Measurements from ENCODE around the gene TMEM81. TPM values are rescaled to one million over a fixed set of nuclear protein-coding genes. Genes with fewer than 3 reads are reported as not detected.

TMEM81 gene
- total RNA-seq, 1 experiment from 2014 or later: 4.3 TPM

- no TSS peak for BruUV-seq (replicated peaks)
- Histone ChIP-seq H3K9me3 (no peaks in the 10 kb centered on the region), H3K4me1 (peaks cover 6% of the 10 kb centered on the region; the same call in 1 of the 2 replicates), H3K27me3 (replicated peaks; ENCODE audit: control insufficient read depth, insufficient read depth, low read length) (no peaks in the 10 kb centered on the region), H3K36me3 (ENCODE audit: control insufficient read depth, insufficient read depth, low read length) (no peaks in the 10 kb centered on the region; the same call in 1 of the 2 replicates), H3K4me3 (ENCODE audit: low read depth, low read length) (no peak overlapping the region)
- ChIA-PET POLR2A (no interaction called here), CTCF (interaction anchor here (0.7 to 3.6 kb wide), 44 partner anchors 9 to 463 kb away, joined by 3 to 191 read pairs (median 6); partner anchors contain the start of genes RBBP5 and TMCC2)
- Mint-ChIP-seq H3K36me3 (ENCODE audit: insufficient read depth, unreplicated experiment) (no peaks in the 10 kb centered on the region), H3K27me3 (ENCODE audit: insufficient read depth, unreplicated experiment) (no peaks in the 10 kb centered on the region), H3K27ac (ENCODE audit: unreplicated experiment) (no peak overlapping the region), H3K9me3 (ENCODE audit: unreplicated experiment) (no peaks in the 10 kb centered on the region), H3K4me1 (ENCODE audit: low read depth, unreplicated experiment) (no peaks in the 10 kb centered on the region), H3K4me3 (ENCODE audit: unreplicated experiment) (no peak overlapping the region)
- DNase-seq: no peak
- intact Hi-C loops (cut with micrococcal nuclease; ENCODE audit: unreplicated experiment): loop anchor here (1.0 kb wide), 3 partner anchors 72 to 195 kb away; no protein-coding TSS in a partner anchor
- no peak for TF ChIP-seq CTCF (IDR thresholded peaks at IDR 0.05; ENCODE audit: insufficient read depth in 1 of 2, low read depth in 1 of 2, low read length in 1 of 2, severe bottlenecking in 1 of 2, unreplicated experiment in 1 of 2)
Observed at GRCh38 chr1:205061227-205061626, 23.0 kb downstream of the TMEM81 start.

GRCh38 chr1:205060746-205061145 is 23.5 kb downstream of the TMEM81 start:
- H3K4me1 ChIP-seq: peaks cover 6% of the 10 kb centered on the region; the same call in 1 of the 2 replicates
- intact Hi-C loops (cut with micrococcal nuclease; ENCODE audit: unreplicated experiment): loop anchor here (1.0 kb wide), 3 partner anchors 71 to 196 kb away; no protein-coding TSS in a partner anchor
- H3K27me3 ChIP-seq (replicated peaks; ENCODE audit: control insufficient read depth, insufficient read depth, low read length): no peaks in the 10 kb centered on the region
- TF ChIP-seq CTCF (IDR thresholded peaks at IDR 0.05; ENCODE audit: insufficient read depth in 1 of 2, low read depth in 1 of 2, low read length in 1 of 2, severe bottlenecking in 1 of 2, unreplicated experiment in 1 of 2): no peak
- no peaks in the 10 kb centered on the region; the same call in 1 of the 2 replicates for H3K36me3 ChIP-seq (ENCODE audit: control insufficient read depth, insufficient read depth, low read length)
- POLR2A ChIA-PET: no interaction called here
- Mint-ChIP-seq H3K36me3 (ENCODE audit: insufficient read depth, unreplicated experiment) (no peaks in the 10 kb centered on the region), H3K27ac (ENCODE audit: unreplicated experiment) (no peak overlapping the region), H3K4me1 (ENCODE audit: low read depth, unreplicated experiment) (no peaks in the 10 kb centered on the region), H3K9me3 (ENCODE audit: unreplicated experiment) (no peaks in the 10 kb centered on the region), H3K27me3 (ENCODE audit: insufficient read depth, unreplicated experiment) (peaks cover 2% of the 10 kb centered on the region), H3K4me3 (ENCODE audit: unreplicated experiment) (no peak overlapping the region)
- H3K4me3 ChIP-seq (ENCODE audit: low read depth, low read length): no peak overlapping the region
- BruUV-seq (replicated peaks): no TSS peak
- CTCF ChIA-PET: interaction anchor here (1.1 to 3.6 kb wide), 9 partner anchors 11 to 195 kb away, joined by 4 to 191 read pairs (median 13); no protein-coding TSS in a partner anchor
- DNase-seq: no peak
- no peaks in the 10 kb centered on the region for H3K9me3 ChIP-seq

- intact Hi-C loops (cut with micrococcal nuclease; ENCODE audit: unreplicated experiment): no loop called here
- H3K4me3 Mint-ChIP-seq (ENCODE audit: unreplicated experiment): no peak overlapping the region
Observed at GRCh38 chr1:205059660-205060059, 24.6 kb downstream of the TMEM81 start.

More at GRCh38 chr1:205059660-205060059, 24.6 kb downstream of the TMEM81 start:
- no peaks in the 10 kb centered on the region for H3K9me3 ChIP-seq
- H3K4me3 ChIP-seq (ENCODE audit: low read depth, low read length): no peak overlapping the region
- POLR2A ChIA-PET: no interaction called here
- Mint-ChIP-seq H3K9me3 (ENCODE audit: unreplicated experiment) (no peaks in the 10 kb centered on the region), H3K36me3 (ENCODE audit: insufficient read depth, unreplicated experiment) (no peaks in the 10 kb centered on the region), H3K27me3 (ENCODE audit: insufficient read depth, unreplicated experiment) (peaks cover 3% of the 10 kb centered on the region), H3K27ac (ENCODE audit: unreplicated experiment) (no peak overlapping the region), H3K4me1 (ENCODE audit: low read depth, unreplicated experiment) (no peaks in the 10 kb centered on the region)
- H3K36me3 ChIP-seq (ENCODE audit: control insufficient read depth, insufficient read depth, low read length): no peaks in the 10 kb centered on the region; the same call in 1 of the 2 replicates
- no TSS peak for BruUV-seq (replicated peaks)
- CTCF ChIA-PET: interaction anchor here (3.6 kb wide), 1 partner anchor 71 kb away, joined by 191 read pairs; no protein-coding TSS in a partner anchor
- H3K4me1 ChIP-seq: peaks cover 6% of the 10 kb centered on the region; the same call in 1 of the 2 replicates
- H3K27me3 ChIP-seq (replicated peaks; ENCODE audit: control insufficient read depth, insufficient read depth, low read length): no peaks in the 10 kb centered on the region
- no peak for DNase-seq
- TF ChIP-seq CTCF (IDR thresholded peaks at IDR 0.05; ENCODE audit: insufficient read depth in 1 of 2, low read depth in 1 of 2, low read length in 1 of 2, severe bottlenecking in 1 of 2, unreplicated experiment in 1 of 2): no peak
